GM12878 (cell line): ENCODE results near the gene AZGP1.

ENCODE experiments used
- CREM ChIP-seq: IDR thresholded peaks from 2 replicates; pipeline ENCODE4 v1.6.1; 2014; ENCODE audit warnings: antibody characterized with exemption, low read depth
- POLR2A ChIP-seq: IDR thresholded peaks from 2 replicates; pipeline ENCODE4 v1.6.1; 2011; ENCODE audit warnings: low read depth, mild to moderate bottlenecking, low read length
- POLR2AphosphoS5 ChIP-seq: IDR thresholded peaks from 2 replicates; pipeline ENCODE4 v1.6.1; 2011; ENCODE audit warnings: mild to moderate bottlenecking, low read length, inconsistent platforms
- SIN3A ChIP-seq: IDR thresholded peaks from 2 replicates; pipeline ENCODE4 v1.6.1; 2012; ENCODE audit warnings: low read depth, low read length, improper control_type of control experiment
- TAF1 ChIP-seq: IDR thresholded peaks from 2 replicates; pipeline ENCODE4 v1.6.1; 2011; ENCODE audit warnings: mild to moderate bottlenecking, low read depth, low read length, borderline replicate concordance
- TBL1XR1 ChIP-seq: IDR thresholded peaks from 2 replicates; pipeline ENCODE4 v1.6.1; 2012; ENCODE audit warnings: low read depth, low read length, improper control_type of control experiment
- YY1 ChIP-seq: IDR thresholded peaks from 2 replicates; pipeline ENCODE4 v1.6.1; 2011; ENCODE audit warnings: low read depth, mild to moderate bottlenecking, low read length
- ZSCAN29 ChIP-seq: fragments of 450-650 bp; IDR thresholded peaks from 2 replicates; pipeline ENCODE4 v1.6.1; 2017; ENCODE audit warnings: mild to moderate bottlenecking, moderate library complexity
- TF ChIP-seq, protein P1 (sequence below): IDR thresholded peaks from 2 replicates; pipeline ENCODE4 v1.6.1; 2011; ENCODE audit warnings: borderline replicate concordance, low read depth, mild to moderate bottlenecking, moderate library complexity, mixed read lengths, low read length; ENCODE audit not compliant: insufficient read depth; ENCODE audit errors: extremely low read length
- TF ChIP-seq, protein P2 (sequence below), 3 experiments: IDR thresholded peaks in 2 of 3; conservative IDR thresholded peaks in 1 of 3; 2 replicates each; pipeline ENCODE4 v1.5.1; 2011; ENCODE audit warnings: low read depth in 3 of 3, low read length in 3 of 3, mild to moderate bottlenecking in 3 of 3, control low read depth in 2 of 3, moderate library complexity in 2 of 3, inconsistent platforms in 1 of 3, mixed read lengths in 1 of 3; ENCODE audit not compliant: control insufficient read depth in 2 of 3, insufficient read depth in 1 of 3; ENCODE audit errors: extremely low read depth in 1 of 3

DNA sequence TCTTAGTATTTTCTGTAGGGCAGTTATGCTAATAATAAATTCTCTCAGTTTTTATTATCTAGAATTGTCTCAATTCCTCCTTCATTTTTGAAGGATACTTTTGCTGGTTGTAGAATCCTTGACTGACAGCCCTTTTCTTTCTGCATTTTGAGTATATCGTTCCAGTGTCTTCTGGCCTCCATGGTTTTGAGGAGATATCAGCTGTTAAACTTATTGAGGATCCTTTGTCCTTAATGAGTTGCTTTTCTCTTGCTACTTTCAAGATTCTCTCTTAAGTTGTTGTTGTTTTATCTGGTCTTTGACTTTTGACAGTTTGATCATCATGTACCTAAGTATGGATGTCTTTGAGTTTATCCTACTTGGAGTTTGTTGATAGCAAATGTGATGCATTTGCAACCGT is 37.5 kb downstream of the AZGP1 start:
- no peak for TF ChIP-seq CREM
- TF ChIP-seq ZSCAN29, result no peak
- no peak for TF ChIP-seq POLR2A
- no peak for TF ChIP-seq TBL1XR1
- no peak for TF ChIP-seq POLR2AphosphoS5
- no peak for TF ChIP-seq YY1
- TF ChIP-seq, protein P1, sequence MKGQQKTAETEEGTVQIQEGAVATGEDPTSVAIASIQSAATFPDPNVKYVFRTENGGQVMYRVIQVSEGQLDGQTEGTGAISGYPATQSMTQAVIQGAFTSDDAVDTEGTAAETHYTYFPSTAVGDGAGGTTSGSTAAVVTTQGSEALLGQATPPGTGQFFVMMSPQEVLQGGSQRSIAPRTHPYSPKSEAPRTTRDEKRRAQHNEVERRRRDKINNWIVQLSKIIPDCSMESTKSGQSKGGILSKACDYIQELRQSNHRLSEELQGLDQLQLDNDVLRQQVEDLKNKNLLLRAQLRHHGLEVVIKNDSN, result no peak
- no peak for TF ChIP-seq SIN3A
- TF ChIP-seq, protein P2, sequence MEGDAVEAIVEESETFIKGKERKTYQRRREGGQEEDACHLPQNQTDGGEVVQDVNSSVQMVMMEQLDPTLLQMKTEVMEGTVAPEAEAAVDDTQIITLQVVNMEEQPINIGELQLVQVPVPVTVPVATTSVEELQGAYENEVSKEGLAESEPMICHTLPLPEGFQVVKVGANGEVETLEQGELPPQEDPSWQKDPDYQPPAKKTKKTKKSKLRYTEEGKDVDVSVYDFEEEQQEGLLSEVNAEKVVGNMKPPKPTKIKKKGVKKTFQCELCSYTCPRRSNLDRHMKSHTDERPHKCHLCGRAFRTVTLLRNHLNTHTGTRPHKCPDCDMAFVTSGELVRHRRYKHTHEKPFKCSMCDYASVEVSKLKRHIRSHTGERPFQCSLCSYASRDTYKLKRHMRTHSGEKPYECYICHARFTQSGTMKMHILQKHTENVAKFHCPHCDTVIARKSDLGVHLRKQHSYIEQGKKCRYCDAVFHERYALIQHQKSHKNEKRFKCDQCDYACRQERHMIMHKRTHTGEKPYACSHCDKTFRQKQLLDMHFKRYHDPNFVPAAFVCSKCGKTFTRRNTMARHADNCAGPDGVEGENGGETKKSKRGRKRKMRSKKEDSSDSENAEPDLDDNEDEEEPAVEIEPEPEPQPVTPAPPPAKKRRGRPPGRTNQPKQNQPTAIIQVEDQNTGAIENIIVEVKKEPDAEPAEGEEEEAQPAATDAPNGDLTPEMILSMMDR (IDR thresholded peaks at IDR 0.05 in 2 of 3, conservative IDR thresholded peaks at IDR 0.05 in 1 of 3; ENCODE audit: control insufficient read depth in 2 of 3, extremely low read depth in 1 of 3, insufficient read depth in 1 of 3, low read depth in 3 of 3, low read length in 3 of 3), result no peak
- TF ChIP-seq TAF1, result no peak
